Liver (tissue), 9 donors: ENCODE measurements around the gene CYP2U1. TPM values are rescaled to one million over a fixed set of nuclear protein-coding genes. Genes with fewer than 3 reads are reported as not detected.

ENCODE experiments used
- DNase-seq: peaks from one replicate; pipeline ENCODE4 v3.0.0-alpha.2; 2017; ENCODE audit warnings: low spot score
- H3K27ac ChIP-seq, 2 donors: one replicate each; pipeline ENCODE4 v1.7.0; 2013; ENCODE audit warnings: inconsistent platforms in 2 of 2, low read length in 2 of 2, control low read depth in 1 of 2, low read depth in 1 of 2, mild to moderate bottlenecking in 1 of 2
- H3K27me3 ChIP-seq, 4 donors: one replicate each; pipeline versions ENCODE4 v1.6.1 to v1.7.0; 2013; ENCODE audit warnings: low read length in 3 of 4, inconsistent platforms in 1 of 4, mild to moderate bottlenecking in 1 of 4, moderate library complexity in 1 of 4; ENCODE audit not compliant: control insufficient read depth in 4 of 4, insufficient read depth in 4 of 4
- H3K36me3 ChIP-seq, 4 donors: one replicate each; pipeline versions ENCODE4 v1.6.1 to v1.7.0; 2013; ENCODE audit warnings: low read length in 3 of 4, mild to moderate bottlenecking in 3 of 4, low read depth in 1 of 4, moderate library complexity in 1 of 4; ENCODE audit not compliant: control insufficient read depth in 4 of 4, insufficient read depth in 3 of 4
- H3K4me1 ChIP-seq, 4 donors: one replicate each; pipeline versions ENCODE4 v1.6.1 to v1.7.0; 2013; ENCODE audit warnings: low read length in 3 of 4, mild to moderate bottlenecking in 3 of 4, moderate library complexity in 1 of 4; ENCODE audit not compliant: control insufficient read depth in 4 of 4, insufficient read depth in 4 of 4
- H3K4me3 ChIP-seq, 3 donors: one replicate each; pipeline versions ENCODE4 v1.6.1 to v1.7.0; 2013; ENCODE audit warnings: low read length in 3 of 3, control low read depth in 1 of 3, low read depth in 1 of 3, mild to moderate bottlenecking in 1 of 3
- H3K9ac ChIP-seq, 2 donors: one replicate each; pipeline ENCODE4 v1.7.0; 2013; ENCODE audit warnings: low read length in 2 of 2, mild to moderate bottlenecking in 2 of 2, moderate library complexity in 2 of 2, control low read depth in 1 of 2, low read depth in 1 of 2
- H3K9me3 ChIP-seq, 4 donors: one replicate each; pipeline versions ENCODE4 v1.6.1 to v1.7.0; 2013; ENCODE audit warnings: low read length in 3 of 4; ENCODE audit not compliant: control insufficient read depth in 4 of 4
- CTCF ChIP-seq: fragments of 150-350 bp; IDR thresholded peaks from 2 replicates; pipeline ENCODE4 v1.5.1; 2017; ENCODE audit warnings: improper control_type of control experiment, low read depth, low read length; ENCODE audit not compliant: missing input control
- EGR1 ChIP-seq, 2 donors: IDR thresholded peaks; 2 replicates each; pipeline ENCODE4 v1.6.1; 2016 to 2018; ENCODE audit warnings: antibody characterized with exemption in 2 of 2, low read depth in 2 of 2
- FOXA1 ChIP-seq: IDR thresholded peaks from 2 replicates; pipeline ENCODE4 v1.6.1; 2016; ENCODE audit warnings: antibody characterized with exemption
- FOXA2 ChIP-seq: IDR thresholded peaks from 2 replicates; pipeline ENCODE4 v1.6.1; 2016; ENCODE audit warnings: antibody characterized with exemption
- GABPA ChIP-seq, 2 donors: IDR thresholded peaks in 1 of 2; conservative IDR thresholded peaks in 1 of 2; 2 replicates each; pipeline ENCODE4 v1.6.1; 2016; ENCODE audit warnings: antibody characterized with exemption in 2 of 2, mild to moderate bottlenecking in 1 of 2, moderate library complexity in 1 of 2
- HNF4A ChIP-seq, 2 donors: conservative IDR thresholded peaks; 2 replicates each; pipeline ENCODE4 v1.6.1; 2016; ENCODE audit warnings: antibody characterized with exemption in 2 of 2, mild to moderate bottlenecking in 2 of 2
- HNF4G ChIP-seq: IDR thresholded peaks from 2 replicates; pipeline ENCODE4 v1.6.1; 2016; ENCODE audit warnings: antibody characterized with exemption
- JUND ChIP-seq, 2 donors: IDR thresholded peaks; 2 replicates each; pipeline ENCODE4 v1.6.1; 2016; ENCODE audit warnings: antibody characterized with exemption in 2 of 2
- NR2F2 ChIP-seq: IDR thresholded peaks from 2 replicates; pipeline ENCODE4 v1.6.1; 2016; ENCODE audit warnings: antibody characterized with exemption
- RAD21 ChIP-seq, 2 donors: IDR thresholded peaks; 2 replicates each; pipeline ENCODE4 v1.6.1; 2016; ENCODE audit warnings: antibody characterized with exemption in 2 of 2, mild to moderate bottlenecking in 2 of 2
- REST ChIP-seq: IDR thresholded peaks from 2 replicates; pipeline ENCODE4 v1.6.1; 2016; ENCODE audit warnings: antibody characterized with exemption, mild to moderate bottlenecking
- RXRA ChIP-seq, 2 donors: IDR thresholded peaks; 2 replicates each; pipeline ENCODE4 v1.6.1; 2017 to 2018; ENCODE audit warnings: antibody characterized with exemption in 2 of 2, mild to moderate bottlenecking in 1 of 2
- SP1 ChIP-seq: IDR thresholded peaks from 2 replicates; pipeline ENCODE4 v1.6.1; 2018; ENCODE audit warnings: antibody characterized with exemption, mild to moderate bottlenecking
- TAF1 ChIP-seq: conservative IDR thresholded peaks from 2 replicates; pipeline ENCODE4 v1.6.1; 2016; ENCODE audit warnings: antibody characterized with exemption, mild to moderate bottlenecking
- YY1 ChIP-seq: IDR thresholded peaks from 2 replicates; pipeline ENCODE4 v1.6.1; 2016; ENCODE audit warnings: antibody characterized with exemption, mild to moderate bottlenecking
- ZBTB33 ChIP-seq: IDR thresholded peaks from 2 replicates; pipeline ENCODE4 v1.6.1; 2016; ENCODE audit warnings: antibody characterized with exemption
- WGBS: extraction: QIAGEN DNeasy Blood & Tissue Kit; methylation state at CpG from one replicate; pipeline ENCODE4 v1.1.7; 2013; 5-methylcytosine and 5-hydroxymethylcytosine counted together
- polyA plus RNA-seq, 2 donors: library from polyadenylated mRNA; stranded (reverse) in 1 of 2; unstranded in 1 of 2; fragments of 200-250 nt in 1 of 2; fragments of >200 nt in 1 of 2; fragmentation: Nextera tagmentation in 1 of 2; extraction: Ambion mirVana in 1 of 2; gene quantifications; one replicate each; pipeline versions ENCODE4 v1.2.1 to v1.2.3, GENCODE V29; 2013 to 2015
- total RNA-seq, 2 donors: library from RNA; depleted of rRNA; stranded (reverse); fragments of >200 nt; gene quantifications; one replicate each; pipeline ENCODE4 v1.2.3, GENCODE V29; 2014
- TF ChIP-seq, protein P1 (sequence below): IDR thresholded peaks from 2 replicates; pipeline ENCODE4 v1.6.1; 2016; ENCODE audit warnings: antibody characterized with exemption
- TF ChIP-seq, protein P2 (sequence below): IDR thresholded peaks from 2 replicates; pipeline ENCODE4 v1.6.1; 2016; ENCODE audit warnings: antibody characterized with exemption
- donor health status: healthy.
- donor health status: healthy.
- donor health status: healthy.
- donor health status: healthy.
- donor health status: healthy.

Gene CYP2U1
- total RNA-seq (1 to 10 TPM; 2.0 to 4.9 TPM), polyA plus RNA-seq (1 to 10 TPM; 2.8 to 3.5 TPM)

GRCh38 chr4:107930821-107931774 is at the start of gene CYP2U1:
Gene CYP2U1, plus strand, starts transcription at chr4:107931549. Its CDS starts 95 bp downstream, at chr4:107931644.
- Histone ChIP-seq H3K9ac (peak within 1 kb of the TSS; percentile 41 to 73), H3K27ac (peak within 1 kb of the TSS; percentile 88 to 95), H3K27me3 (no peaks in the 10 kb centered on the region), H3K36me3 (no peaks in the 10 kb centered on the region), H3K9me3 (no peaks in the 10 kb centered on the region), H3K4me1 (peaks cover 0 to 17% (median 6%) of the 10 kb centered on the region in 4 donors), H3K4me3 (peak within 1 kb of the TSS; percentile 72 to 79 (median 75))
- WGBS, result 3% methylated on average over 78 of the region's 78 CpGs
- peak; percentile 73 for DNase-seq
- TF ChIP-seq TAF1, result no peak
- TF ChIP-seq, protein P1, sequence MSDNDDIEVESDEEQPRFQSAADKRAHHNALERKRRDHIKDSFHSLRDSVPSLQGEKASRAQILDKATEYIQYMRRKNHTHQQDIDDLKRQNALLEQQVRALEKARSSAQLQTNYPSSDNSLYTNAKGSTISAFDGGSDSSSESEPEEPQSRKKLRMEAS, result peak; percentile 63
- peak; percentile 28 for TF ChIP-seq CTCF
- no peak for TF ChIP-seq ZBTB33
- TF ChIP-seq FOXA2, result no peak
- no peak for TF ChIP-seq RAD21 (IDR thresholded peaks at IDR 0.05)
- peak in 1 of 2 donors; percentile 31 for TF ChIP-seq HNF4A (conservative IDR thresholded peaks at IDR 0.05)
- TF ChIP-seq GABPA (IDR thresholded peaks at IDR 0.05 in 1 of 2, conservative IDR thresholded peaks at IDR 0.05 in 1 of 2), result no peak
- peak; percentile 49 to 91 for TF ChIP-seq EGR1 (IDR thresholded peaks at IDR 0.05; ENCODE audit: low read depth in 2 of 2)
- no peak for TF ChIP-seq NR2F2
- TF ChIP-seq HNF4G, result no peak
- no peak for TF ChIP-seq FOXA1
- TF ChIP-seq, protein P2, sequence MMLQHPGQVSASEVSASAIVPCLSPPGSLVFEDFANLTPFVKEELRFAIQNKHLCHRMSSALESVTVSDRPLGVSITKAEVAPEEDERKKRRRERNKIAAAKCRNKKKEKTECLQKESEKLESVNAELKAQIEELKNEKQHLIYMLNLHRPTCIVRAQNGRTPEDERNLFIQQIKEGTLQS, result no peak
- no peak for TF ChIP-seq REST
- no peak for TF ChIP-seq JUND (IDR thresholded peaks at IDR 0.05)
- TF ChIP-seq YY1, result no peak
- no peak for TF ChIP-seq SP1
- peak; percentile 44 to 51 for TF ChIP-seq RXRA (IDR thresholded peaks at IDR 0.05)
